Activated CD4-positive, alpha-beta T cell treated with anti-CD3 and anti-CD28 coated beads for 24 hours (primary cell): Measurements from ENCODE around the gene DICER1.
"Not testable (repeated sequence)": the region's sequence is repeated elsewhere in the genome, so short reads cannot be mapped to it uniquely, and the experiment has no call there.

Source experiments
- DNase-seq, 2 donors: peaks; one replicate each; pipeline ENCODE4 v3.0.0-alpha.2; 2020; ENCODE audit warnings: low read depth in 2 of 2

DICER1 gene

DNA sequence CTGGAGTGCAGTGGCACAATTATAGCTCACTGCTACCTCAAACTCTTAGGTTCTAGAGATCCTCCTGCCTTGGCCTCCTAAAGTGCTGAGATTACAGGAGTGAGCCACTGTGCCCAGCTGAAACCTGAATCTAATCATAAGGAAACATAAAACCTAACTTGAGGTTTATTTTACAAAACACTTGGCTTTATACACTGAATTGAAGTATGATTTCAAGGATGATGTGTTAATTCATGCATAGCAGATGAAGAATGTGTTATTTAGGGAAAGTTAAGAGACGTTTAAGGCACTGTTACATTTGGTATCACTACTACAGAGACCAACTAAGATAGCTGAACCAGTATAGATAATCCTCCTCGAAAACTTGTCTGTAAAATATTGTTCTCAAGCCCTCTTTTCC is 6.4 kb downstream of the DICER1 start:
- DNase-seq = no peak

DNA sequence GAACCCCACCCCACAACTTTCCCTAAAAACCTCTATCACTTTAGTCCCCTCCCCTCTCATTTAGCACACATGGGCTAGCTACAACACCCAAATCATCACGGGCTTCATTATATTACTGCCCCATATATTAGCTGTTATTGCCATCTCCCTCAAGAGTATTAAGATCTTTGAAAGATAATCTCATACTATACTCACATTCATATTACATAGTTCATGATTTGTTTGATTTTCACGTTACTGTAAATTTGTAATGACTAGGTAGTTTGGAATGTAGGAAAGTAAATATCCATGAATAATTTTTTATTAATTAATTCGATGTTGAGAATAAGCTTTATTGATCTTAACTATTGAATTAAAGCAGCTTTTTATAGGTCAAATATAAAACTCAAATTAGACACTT is 7.9 kb downstream of the DICER1 start:
- DNase-seq = no peak

DNA sequence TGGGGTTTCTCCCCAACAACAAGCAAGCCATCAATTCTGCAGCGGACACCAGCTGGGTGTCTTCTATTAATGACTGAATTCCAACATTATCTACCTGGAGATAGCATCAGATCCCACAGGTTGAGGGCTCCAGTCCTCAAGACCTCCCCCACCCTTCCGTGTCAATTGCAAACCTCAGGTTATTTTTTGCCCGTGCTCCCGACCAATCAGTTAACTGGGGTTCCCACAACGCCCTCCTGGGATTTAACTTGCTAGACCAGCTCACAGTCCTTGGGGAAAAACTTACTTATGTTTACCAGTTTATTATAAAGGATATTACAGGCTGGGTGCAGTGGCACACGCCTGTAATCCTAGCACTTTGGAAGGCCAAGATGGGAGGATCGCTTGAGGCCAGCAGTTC is 9.7 kb downstream of the DICER1 start:
- DNase-seq = no peak

DNA sequence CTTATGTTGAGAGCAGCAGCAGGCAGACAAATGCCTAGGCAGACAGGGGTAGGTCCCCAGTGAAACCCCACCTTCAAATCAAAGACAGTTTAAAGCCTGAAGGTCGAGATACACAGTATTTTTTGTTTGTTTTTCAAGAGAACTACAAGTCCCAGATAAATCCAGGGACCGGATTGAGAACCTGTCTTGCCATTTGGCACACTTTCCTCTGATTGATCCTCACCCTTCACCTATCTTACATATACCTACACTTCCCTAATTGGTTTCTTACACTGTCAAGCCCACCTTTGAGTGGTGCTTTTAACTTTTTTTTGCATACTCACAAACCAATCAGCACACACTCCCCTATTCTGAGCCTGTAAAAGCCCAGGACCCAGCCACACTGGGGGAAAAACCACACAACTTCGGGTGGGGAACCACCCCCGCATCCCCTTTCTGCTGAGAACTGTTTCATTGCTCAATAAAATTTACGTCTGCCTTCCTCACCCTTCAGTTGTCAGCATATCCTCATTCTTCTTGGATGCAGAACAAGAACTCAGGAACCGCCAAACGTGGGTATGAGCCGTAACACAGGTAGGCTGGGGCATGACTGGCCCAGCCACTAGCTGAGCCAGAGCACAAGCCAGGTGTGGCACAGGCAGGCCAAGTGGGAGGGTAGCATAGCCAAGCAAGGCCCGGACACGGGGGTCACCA is 11.1 kb downstream of the DICER1 start:
- DNase-seq = no peak

DNA sequence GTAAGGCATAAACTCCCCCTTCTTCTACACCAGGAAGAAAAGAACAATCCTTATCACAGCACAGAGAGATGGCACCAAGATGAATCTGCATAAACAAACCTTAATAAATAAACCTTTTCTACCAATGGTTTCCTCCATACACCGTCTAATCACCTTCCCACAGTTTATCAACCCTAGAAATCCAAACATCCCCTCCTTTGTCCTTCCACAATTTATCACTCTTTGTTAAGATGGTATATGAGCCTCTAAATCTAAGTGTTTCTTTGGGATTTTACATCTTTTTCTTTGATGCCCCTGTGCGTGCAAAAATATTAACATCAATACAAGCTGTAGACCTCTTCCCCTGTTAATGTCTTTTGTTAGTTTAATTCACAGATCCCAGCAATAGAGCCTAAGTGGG is 12.5 kb downstream of the DICER1 start:
- no peak for DNase-seq

DNA sequence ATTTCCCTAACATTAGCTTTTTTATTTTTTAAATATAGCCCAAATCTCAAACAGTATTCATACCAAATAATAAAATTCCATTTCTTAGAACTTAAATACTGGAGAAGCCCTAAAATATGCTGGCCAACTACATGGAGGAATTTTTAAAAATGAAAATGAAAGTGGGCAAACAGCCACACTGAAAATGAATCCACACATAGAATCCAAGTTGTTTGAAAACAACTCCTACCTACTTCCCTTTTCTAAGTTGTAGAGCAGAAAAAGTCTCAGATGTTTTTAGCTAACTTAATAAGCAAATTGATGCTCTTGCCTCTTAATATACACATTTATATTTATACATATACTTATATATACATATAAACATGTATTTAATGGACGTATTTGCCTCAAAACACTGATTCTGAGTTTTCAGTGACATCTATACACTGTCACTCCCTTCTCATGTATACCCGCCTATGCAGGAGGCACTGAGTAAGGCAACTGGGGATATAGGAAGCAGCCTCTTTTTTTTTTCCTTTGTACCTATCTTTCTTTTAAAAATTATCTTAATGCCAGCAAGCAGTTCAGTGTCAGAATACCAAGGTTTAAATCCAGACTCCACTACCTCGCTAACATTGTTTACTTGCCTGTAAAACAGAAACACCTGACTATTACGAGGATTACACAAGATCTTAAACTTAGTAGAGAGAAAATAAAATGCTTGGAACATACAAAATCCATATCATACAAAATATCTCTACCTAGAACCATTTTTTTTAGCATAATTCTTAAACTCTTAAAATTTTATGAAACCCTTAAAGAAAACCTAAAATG is 13.3 kb downstream of the DICER1 start:
- DNase-seq = no peak

DNA sequence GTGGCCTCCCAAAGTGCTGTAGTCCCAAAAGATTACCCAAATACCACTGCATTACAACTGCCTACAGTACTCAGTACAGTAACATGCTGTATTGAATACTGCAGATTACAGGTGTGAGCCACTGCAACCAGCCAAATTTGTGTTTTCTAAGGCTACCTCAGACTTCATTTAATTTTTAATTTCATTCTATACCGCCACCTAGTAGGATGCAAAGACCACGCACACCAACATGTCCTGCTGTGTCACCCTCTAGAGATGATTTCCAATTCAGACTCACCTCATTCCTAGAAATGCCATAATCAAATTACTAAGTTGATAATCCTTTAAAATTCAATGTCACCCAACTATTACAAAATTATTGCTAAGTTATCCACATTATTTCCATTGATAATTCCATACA is 15.1 kb downstream of the DICER1 start:
- no peak for DNase-seq

DNA sequence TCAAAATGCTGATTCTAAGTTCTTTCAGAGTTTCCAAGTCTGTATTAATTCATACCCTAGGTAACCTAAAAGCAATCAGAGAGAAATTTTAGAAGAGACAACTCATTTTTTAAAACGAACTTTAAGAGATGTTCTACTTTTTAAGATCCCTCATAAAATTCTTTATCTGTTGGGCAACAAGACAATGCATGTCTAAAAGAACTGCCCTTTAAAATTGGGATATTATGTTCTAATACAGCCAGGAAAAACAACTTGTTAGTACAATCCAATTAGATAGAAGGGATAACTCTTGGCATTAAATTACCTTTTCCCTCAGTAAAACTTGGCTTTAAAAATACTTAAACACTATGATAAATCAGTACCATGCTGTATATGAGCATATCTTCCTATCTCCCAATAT is 15.6 kb downstream of the DICER1 start:
- no peak for DNase-seq

DNA sequence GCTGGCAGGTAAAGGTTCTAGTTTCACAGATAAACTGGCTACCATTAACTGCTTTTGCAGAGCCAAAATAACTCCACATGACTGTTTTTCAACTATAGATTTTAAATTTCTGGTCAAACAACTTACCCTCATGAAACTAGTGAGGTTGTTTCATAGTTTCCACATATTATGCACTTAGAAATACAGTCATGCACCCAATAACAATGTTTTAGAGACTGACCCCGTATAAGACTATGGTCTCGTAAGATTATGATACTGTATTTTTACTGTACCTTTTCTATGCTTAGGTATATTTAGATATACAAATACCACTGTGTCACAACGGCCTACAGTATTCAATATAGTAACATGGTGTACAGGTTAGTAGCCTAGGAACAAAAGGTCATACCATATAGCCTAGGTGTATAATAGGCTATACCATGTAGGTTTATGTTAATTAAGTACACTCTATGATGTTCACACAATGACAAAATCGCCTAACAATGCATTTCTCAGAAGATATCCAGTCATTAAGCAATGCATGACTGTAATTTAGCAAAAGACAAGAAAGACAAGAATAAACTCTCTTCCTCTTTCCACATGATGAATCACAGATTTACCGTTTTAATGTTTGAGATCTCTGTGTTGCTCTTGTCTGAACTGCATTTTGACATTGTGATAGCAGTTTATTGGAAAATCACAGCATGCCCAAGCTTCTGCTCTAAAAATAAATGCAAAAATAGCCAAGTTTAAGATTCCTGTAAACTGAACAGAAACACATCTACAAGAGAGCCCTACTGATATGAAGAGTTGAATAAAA is 17.1 kb downstream of the DICER1 start:
- no peak for DNase-seq

DNA sequence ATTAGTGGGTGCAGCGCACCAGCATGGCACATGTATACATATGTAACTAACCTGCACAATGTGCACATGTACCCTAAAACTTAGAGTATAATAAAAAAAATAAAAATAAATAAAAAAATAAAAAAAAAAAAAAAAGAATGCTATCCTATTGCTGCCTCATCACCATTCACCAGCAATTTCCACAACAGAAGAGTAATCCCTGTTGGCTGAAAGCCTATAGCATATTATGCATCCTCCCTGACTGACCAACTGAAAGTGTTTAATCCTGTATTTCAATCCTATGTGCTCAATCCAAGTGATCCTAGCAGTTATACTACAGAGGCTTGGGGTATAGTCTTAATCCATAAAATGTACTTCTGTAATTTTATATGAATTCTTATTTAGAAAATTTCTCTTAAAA is 18.5 kb downstream of the DICER1 start:
- no peak for DNase-seq

DNA sequence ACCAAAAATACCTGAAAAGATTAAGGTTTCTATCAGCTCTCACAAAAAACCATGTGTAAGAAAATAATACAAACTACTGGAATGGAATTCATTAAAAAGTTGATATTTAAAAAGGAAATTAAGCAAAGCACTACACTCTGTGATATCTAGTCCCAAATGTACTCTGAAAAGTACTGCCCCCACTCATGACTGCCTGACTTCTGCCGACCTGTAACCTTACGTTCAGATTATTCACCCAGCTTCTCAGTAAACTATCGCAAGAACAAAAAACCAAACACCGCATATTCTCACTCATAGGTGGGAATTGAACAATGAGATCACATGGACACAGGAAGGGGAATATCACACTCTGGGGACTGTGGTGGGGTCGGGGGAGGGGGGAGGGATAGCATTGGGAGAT is 18.9 kb downstream of the DICER1 start:
- not testable (repeated sequence) for DNase-seq

DNA sequence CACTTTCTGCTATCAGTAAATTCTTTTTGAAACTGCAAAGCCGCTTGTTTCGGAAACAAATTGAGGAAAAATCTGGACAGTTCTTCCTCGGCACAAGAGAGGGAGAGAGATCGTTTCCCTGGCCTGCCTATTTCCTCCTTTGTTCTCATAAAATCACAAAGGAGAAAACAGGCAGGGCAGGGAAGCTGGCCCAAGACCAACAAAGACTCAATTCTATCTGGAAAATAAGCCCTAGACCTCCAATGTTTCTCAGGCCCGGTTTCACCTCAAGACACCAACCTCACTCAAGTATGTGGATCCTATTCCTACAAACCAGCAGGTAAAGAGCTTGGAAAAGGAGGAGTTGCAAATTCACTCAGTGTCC is 19.5 kb downstream of the DICER1 start:
- DNase-seq = no peak

DNA sequence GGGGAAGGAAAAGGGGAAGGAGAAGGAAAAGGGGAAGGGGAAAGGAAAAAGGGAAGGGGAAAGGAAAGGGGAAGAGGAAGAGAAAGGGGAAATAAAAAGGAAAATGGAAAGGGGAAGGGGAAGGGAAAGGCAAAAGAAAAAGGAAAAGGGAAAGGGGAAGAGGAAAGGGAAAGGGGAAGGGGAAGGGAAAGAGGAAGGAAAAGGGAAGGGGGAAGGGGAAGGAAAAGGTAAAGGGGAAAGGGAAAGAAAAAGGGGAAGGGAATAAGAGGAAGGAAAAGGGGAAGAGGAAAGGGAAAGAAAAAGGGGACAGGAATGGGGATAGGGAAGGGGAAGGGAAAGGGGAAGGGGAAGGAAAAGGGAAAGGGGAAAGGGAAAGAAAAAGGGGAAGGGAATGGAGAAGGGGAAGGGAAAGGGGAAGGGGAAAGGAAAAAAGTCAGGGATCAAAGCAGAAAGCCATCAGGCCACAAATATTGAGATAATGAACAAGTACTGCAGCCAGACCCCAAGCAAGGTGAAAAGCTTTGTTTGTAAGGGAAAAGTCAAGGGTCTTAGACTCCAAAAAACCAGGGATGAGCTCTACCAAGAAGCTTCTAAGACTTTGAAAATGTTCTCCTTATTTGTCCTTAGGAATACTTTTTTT is 20.0 kb downstream of the DICER1 start:
- no peak for DNase-seq

DNA sequence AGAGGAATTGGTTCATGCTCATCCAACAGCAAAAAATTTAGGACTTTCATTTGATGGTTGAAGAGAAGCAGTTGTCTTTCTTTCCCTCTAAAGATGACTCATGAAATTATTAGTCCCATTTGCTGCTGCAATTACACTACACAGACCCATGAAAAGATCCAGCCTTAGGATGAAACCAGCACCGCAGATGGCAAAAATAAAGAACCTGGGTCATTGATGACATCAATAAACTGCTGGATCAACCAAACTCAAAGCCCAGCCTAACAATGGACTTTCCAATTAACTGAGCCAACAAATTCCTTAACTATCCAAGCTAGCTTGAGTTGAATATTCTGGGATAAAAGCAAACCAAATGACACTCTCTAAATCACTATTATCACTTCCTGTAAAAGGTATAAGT is 20.7 kb downstream of the DICER1 start:
- DNase-seq = no peak

DNA sequence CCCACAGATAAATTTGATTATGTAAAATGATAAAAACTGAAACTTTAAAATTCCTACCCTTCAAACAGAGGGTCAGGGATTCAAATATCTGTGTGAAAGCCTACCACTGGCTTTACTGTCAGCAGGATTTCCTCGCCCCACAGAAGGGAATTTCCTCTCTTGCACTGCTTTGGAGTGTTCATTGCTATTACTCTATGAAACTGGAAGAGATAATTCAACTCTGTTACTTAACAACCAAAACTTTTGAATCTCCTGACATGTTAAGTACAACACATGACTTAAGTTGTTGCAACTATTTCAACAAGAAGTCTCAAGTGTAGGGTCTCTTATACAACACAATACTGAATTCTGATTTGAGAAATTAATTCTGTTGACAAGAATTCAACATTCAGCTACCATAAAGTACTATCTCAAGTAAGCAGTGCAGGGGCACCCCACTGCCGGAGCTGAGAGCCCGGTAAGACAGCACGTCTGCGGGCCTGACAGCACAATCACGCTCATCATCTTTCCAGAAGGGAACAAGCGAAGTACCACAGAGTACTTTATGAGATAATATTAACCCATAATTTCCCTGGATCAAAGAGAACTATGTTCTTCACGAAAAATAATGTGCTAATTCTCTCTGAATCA is 22.9 kb downstream of the DICER1 start:
- no peak for DNase-seq

DNA sequence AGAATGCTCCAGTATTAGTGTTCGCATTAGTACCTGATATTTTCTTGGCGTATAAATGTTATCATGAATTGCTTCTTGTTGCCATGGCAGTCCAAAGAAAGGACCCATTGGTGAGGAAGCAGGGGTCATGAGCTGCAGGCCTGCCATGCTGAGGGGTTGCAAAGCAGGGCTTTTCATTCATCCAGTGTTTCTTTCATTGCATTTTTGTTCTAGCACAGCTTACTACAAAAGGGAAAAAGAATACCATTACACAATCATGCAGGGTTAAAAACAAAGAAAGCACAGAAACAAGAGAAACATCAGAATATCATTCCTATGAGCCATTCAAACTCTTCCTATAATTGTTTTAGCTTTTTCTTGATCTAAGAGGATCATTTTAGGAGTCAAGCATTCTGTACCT is 24.0 kb downstream of the DICER1 start:
- no peak for DNase-seq

DNA sequence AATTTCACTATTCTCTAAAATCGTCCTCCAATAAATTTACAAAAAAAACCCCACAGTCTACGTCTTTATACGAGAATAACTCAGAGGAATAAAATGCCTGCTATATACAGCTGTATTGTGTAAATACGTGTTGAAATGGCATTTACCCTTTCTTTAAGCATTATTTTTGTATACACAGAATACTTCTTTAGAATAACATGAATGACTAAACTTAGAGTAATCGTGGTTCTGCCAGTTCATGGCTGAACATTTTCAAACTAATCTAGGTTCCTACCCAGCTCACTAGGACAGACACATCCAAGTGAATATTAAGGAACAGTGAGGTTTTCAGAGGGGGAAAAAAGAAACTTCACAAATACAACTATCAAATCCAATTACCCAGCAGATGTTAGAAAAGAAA is 24.6 kb downstream of the DICER1 start:
- DNase-seq = no peak

DNA sequence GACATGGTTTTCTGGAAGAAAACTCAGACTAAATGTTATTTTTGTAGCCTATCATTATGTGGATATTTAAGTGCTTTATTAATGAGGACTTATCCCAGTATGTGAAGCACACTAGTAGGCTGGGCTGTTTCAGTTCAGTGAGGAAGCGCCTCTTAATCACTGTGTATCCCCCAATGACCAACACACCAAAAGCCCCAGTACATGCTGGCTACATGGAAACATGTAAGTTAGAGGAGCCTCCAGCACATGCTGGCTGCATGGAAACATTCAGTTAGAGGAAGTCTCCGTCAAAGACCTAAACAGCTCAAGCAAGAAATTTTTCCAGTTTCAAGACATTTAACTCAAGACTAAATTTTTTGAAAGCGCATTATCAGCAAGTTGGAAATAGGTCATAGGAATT is 26.8 kb downstream of the DICER1 start:
- no peak for DNase-seq

DNA sequence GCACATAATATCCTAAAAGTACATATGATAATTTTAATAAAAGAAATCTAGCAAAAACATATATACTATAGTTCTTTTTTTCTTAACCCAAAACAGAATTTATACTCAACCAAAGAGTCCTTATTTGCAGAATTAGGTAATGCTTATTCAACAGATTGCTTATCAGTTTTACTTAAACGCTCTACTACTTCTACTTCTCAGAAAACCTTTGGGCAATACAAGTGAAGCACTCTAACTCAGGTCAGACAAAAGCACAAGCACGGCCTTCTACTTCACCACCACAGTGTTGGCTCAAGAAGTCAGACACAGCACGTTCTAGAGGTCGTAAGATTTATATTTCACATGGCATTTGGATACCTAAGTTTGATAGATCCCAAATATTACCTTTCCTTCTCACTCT is 29.2 kb downstream of the DICER1 start:
- DNase-seq = no peak

DNA sequence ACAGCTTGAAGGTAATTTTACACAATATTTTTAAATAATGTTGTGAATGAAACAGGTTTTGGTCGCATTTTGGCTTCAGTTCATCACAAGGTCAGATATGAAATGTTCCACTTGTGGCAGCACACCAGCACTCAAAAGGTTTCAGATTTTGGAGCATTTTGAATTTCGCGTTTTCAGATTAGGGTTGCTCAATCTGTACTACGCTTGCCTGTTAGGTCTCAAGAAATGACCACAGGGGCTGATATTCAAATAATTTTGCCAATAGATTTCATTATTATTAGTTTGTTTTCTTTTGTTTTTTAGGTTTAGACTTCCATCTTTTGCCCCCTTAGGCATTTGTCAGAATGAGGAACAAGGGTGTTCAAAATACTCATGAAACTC is 29.8 kb downstream of the DICER1 start:
- DNase-seq = no peak

DNA sequence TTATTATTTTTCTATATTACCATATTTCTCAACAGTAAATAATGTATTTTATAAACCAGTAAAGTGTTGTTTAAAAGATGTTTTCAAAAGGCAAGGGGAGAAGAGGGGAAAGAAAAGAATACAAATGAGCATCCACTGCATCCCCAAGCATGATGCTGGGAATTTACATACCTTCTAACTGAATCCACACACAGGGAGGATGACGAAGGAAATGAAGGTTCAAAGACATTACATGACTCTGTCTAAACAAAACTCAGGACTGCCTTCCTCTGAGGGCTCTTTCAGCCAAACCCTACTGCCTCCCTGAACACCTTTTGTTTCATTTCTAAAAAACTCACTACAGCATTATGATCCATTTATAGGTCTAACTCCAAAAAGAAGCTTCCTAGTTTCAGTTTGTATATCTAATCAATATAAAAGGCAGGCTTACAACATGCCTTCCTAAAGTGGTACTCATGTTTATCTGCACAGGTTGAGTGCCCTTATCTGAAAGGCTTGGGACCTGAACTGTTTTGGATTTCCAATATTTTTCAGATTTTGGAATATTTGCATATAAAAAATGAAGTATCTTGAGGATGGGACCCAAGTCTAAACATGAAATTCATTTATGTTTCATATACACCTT is 30.3 kb downstream of the DICER1 start:
- no peak for DNase-seq
